ENCODE results near the gene EEF2K.

- no peak for TF ChIP-seq CTCF (conservative IDR thresholded peaks at IDR 0.05; ENCODE audit: low read length)
- no peak for TF ChIP-seq EZH2phosphoT487 (IDR thresholded peaks at IDR 0.05; ENCODE audit: borderline replicate concordance)
Measured at GRCh38 chr16:22325598-22326368, 119.7 kb downstream of the EEF2K start.
